Mucosa of descending colon (tissue), 3 donors: ENCODE measurements around the gene HDAC4. TPM values are rescaled to one million over a fixed set of nuclear protein-coding genes. Genes with fewer than 3 reads are reported as not detected.

Experiments
- ATAC-seq: fragments of 200-7000 bp; cut with Tn5 transposase; one replicate; pipeline ENCODE4 v1.9.1; 2020; ENCODE audit warnings: mild to moderate bottlenecking, moderate library complexity
- DNase-seq, 3 donors: peaks; one replicate each; pipeline ENCODE4 v3.0.0-alpha.2; 2020
- H3K36me3 ChIP-seq: fragments of 200-600 bp; one replicate; pipeline ENCODE4 v1.8.0; 2021; ENCODE audit warnings: low read depth, mild to moderate bottlenecking
- H3K4me1 ChIP-seq: fragments of 200-600 bp; one replicate; pipeline ENCODE4 v1.8.0; 2021; ENCODE audit warnings: low read depth, mild to moderate bottlenecking
- H3K4me3 ChIP-seq: fragments of 200-600 bp; one replicate; pipeline ENCODE4 v1.8.0; 2021; ENCODE audit warnings: mild to moderate bottlenecking
- H3K9me3 ChIP-seq: fragments of 200-600 bp; one replicate; pipeline ENCODE4 v1.8.0; 2021; ENCODE audit warnings: mild to moderate bottlenecking
- CTCF ChIP-seq: fragments of 200-600 bp; IDR thresholded peaks from one replicate; pipeline ENCODE4 v1.8.0; 2022; ENCODE audit warnings: antibody characterized with exemption, mild to moderate bottlenecking
- intact Hi-C, 2 donors: fragments of 100-400 bp; cut with DNase I in 1 of 2; cut with micrococcal nuclease in 1 of 2; formaldehyde crosslinking; loops; one replicate each; pipeline versions ENCODE4 v1.11.0 to v1.11.1; 2022; cut with DNase I, micrococcal nuclease
- total RNA-seq, 3 donors: library from RNA; stranded (reverse); fragmentation: NEBNext Ultra II Directional in 2 of 3; extraction: Animal tissue kit (Norgen Biotek cat#: 25700) in 2 of 3; gene quantifications; one replicate each; pipeline versions ENCODE4 v1.2.1 to v1.2.4, GENCODE V29; 2021 to 2023
- donor health status: DM: no; HTN: no; CAD: no; lungs with moderate emphysema.
- donor health status: DM: no; HTN: no; CAD: no.
- donor health status: DM: no; HTN: yes; CAD: no.

HDAC4 gene
- total RNA-seq, 3 donors from 2014 or later = 41.4 to 147 (median 44.0) TPM

- DNase-seq = peak; percentile 63 to 81 (median 71)
- H3K4me3 ChIP-seq = no peak overlapping the region
- TF ChIP-seq CTCF = no peak
Observed at GRCh38 chr2:239275847-239276831, 124.7 kb downstream of the HDAC4 start.

DNA sequence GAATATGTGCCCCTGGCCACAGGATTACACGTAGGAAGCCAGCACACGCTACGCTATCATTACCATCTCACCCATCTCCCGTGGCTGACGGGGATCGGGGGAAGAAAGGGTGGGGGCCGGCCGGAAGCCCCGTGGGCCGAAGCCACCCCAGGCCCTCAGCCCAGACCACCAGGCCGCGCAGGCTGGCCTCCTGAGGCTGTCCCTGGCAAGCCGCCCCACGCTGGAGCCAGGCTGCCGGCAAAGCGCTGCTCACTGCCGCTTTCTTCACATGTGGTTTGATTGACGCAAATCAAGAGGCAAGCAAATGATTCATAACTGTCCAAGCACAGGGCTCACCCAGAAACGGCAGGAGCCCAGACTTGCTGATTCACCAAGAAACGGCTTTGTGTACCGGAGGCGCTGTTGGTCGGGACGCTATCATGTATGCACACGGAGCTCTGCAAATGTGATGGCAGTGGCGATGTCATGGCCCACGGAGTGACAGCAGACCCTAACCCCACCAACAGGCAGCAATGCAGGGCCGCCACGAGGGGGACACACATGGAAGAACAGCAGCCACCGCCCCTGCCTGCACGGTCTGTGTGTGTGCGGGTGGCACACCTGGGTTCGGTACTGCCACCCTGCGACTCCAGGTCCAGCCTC is 125.7 kb downstream of the HDAC4 start:
- TF ChIP-seq CTCF = no peak

More at GRCh38 chr2:239275847-239276831, 124.7 kb downstream of the HDAC4 start:
- Histone ChIP-seq H3K9me3 (no peaks in the 10 kb centered on the region), H3K36me3 (no peaks in the 10 kb centered on the region), H3K4me1 (peaks cover 13% of the 10 kb centered on the region)
- peak; percentile 62 for ATAC-seq
- intact Hi-C loops = no loop called here

GRCh38 chr2:239274391-239275043 is 126.3 kb downstream of the HDAC4 start:
- Histone ChIP-seq H3K9me3 (no peaks in the 10 kb centered on the region), H3K36me3 (no peaks in the 10 kb centered on the region), H3K4me3 (no peak overlapping the region), H3K4me1 (peaks cover 12% of the 10 kb centered on the region)
- TF ChIP-seq CTCF = no peak
- peak; percentile 44 for ATAC-seq
- intact Hi-C loops = no loop called here
- DNase-seq = peak in 2 of 3 donors; percentile 42 to 60

More for the DNA sequence above, 125.7 kb downstream of the HDAC4 start:
- Histone ChIP-seq H3K4me1 (peaks cover 14% of the 10 kb centered on the region), H3K9me3 (no peaks in the 10 kb centered on the region), H3K4me3 (no peak overlapping the region), H3K36me3 (no peaks in the 10 kb centered on the region)
- peak; percentile 59 to 84 (median 70) for DNase-seq
- peak; percentile 79 for ATAC-seq
- intact Hi-C loops = no loop called here

- no peaks in the 10 kb centered on the region for H3K9me3 ChIP-seq
- TF ChIP-seq CTCF = no peak
- DNase-seq (peak in 1 of 3 donors; percentile 34), ATAC-seq (no peak)
- H3K36me3 ChIP-seq = no peaks in the 10 kb centered on the region
- intact Hi-C loops = no loop called here
- H3K4me1 ChIP-seq = peaks cover 12% of the 10 kb centered on the region
- no peak overlapping the region for H3K4me3 ChIP-seq
Observed at GRCh38 chr2:239273280-239274234, 127.3 kb downstream of the HDAC4 start.
